K562 (cell line): Measurements from ENCODE around the gene XPR1. TPM values are rescaled to one million over a fixed set of nuclear protein-coding genes. Genes with fewer than 3 reads are reported as not detected.

ENCODE experiments used
- ARHGAP35 ChIP-seq: fragments of 450-650 bp; IDR thresholded peaks from 2 replicates; pipeline ENCODE4 v1.6.1; 2018; ENCODE audit not compliant: partially characterized antibody
- ASH1L ChIP-seq: fragments of 450-650 bp; IDR thresholded peaks from 2 replicates; pipeline ENCODE4 v1.6.1; 2018; ENCODE audit warnings: borderline replicate concordance, mild to moderate bottlenecking, low read depth; ENCODE audit not compliant: partially characterized antibody
- BACH1 ChIP-seq: fragments of 200-800 bp; sonication (Bioruptor generic); IDR thresholded peaks from 2 replicates; pipeline ENCODE4 v1.6.1; 2016; ENCODE audit warnings: missing genetic modification characterization, missing compliant biosample characterization
- CBFA2T2 ChIP-seq: fragments of 450-650 bp; conservative IDR thresholded peaks from 2 replicates; pipeline ENCODE4 v1.6.1; 2017; ENCODE audit warnings: mild to moderate bottlenecking
- ELF1 ChIP-seq: fragments of 200-800 bp; sonication (Bioruptor generic); IDR thresholded peaks from 2 replicates; pipeline ENCODE4 v1.6.1; 2016; ENCODE audit warnings: missing genetic modification characterization, missing compliant biosample characterization
- FOXK1 ChIP-seq: sonication (generic); formaldehyde crosslinking; IDR thresholded peaks from 2 replicates; pipeline ENCODE4 v1.8.0; 2022; ENCODE audit warnings: missing genetic modification reagents, mild to moderate bottlenecking, borderline replicate concordance
- HMBOX1 ChIP-seq: sonication (generic); IDR thresholded peaks from 2 replicates; pipeline ENCODE4 v1.6.1; 2016
- NONO ChIP-seq, 2 experiments: fragments of 200-400 bp in 1 of 2; fragments of 450-650 bp in 1 of 2; formaldehyde crosslinking in 1 of 2; IDR thresholded peaks; 2 replicates each; pipeline ENCODE4 v1.6.1; 2017; ENCODE audit warnings: low read depth in 2 of 2, mild to moderate bottlenecking in 2 of 2, moderate library complexity in 2 of 2, low read length in 1 of 2
- RBFOX2 ChIP-seq: fragments of 200-400 bp; formaldehyde crosslinking; IDR thresholded peaks from 2 replicates; pipeline ENCODE4 v1.6.1; 2017; ENCODE audit warnings: low read depth, mild to moderate bottlenecking, low read length, moderate library complexity
- SNAPC5 ChIP-seq: fragments of 250-450 bp; sonication (Bioruptor Pico); IDR thresholded peaks from 2 replicates; pipeline ENCODE4 v1.8.0; 2021; ENCODE audit warnings: moderate library complexity, mild to moderate bottlenecking, inconsistent platforms
- SRF ChIP-seq, 2 experiments: fragments of 250-450, 450-650 bp in 1 of 2; sonication (Bioruptor Pico) in 1 of 2; sonication (generic) in 1 of 2; formaldehyde crosslinking; IDR thresholded peaks; 2 replicates each; pipeline versions ENCODE4 v1.5.0 to v1.5.1; 2020 to 2022; ENCODE audit warnings: mild to moderate bottlenecking in 1 of 2, missing genetic modification reagents in 1 of 2
- ZNF165 ChIP-seq: fragments of 250-450 bp; sonication (Bioruptor Pico); IDR thresholded peaks from 2 replicates; pipeline ENCODE4 v1.4.0; 2020; ENCODE audit warnings: borderline replicate concordance
- ZNF41 ChIP-seq: fragments of 250-450 bp; sonication (Bioruptor Pico); conservative IDR thresholded peaks from 2 replicates; pipeline ENCODE4 v1.4.0; 2020; ENCODE audit warnings: mild to moderate bottlenecking
- ZNF79 ChIP-seq: fragments of 250-450 bp; sonication (Bioruptor Pico); IDR thresholded peaks from 2 replicates; pipeline ENCODE4 v1.4.0; 2020; ENCODE audit warnings: low read depth, mild to moderate bottlenecking, moderate library complexity
- polyA plus RNA-seq, 8 experiments: library from polyadenylated mRNA; depleted of rRNA in 4 of 8; stranded (reverse) in 5 of 8; unstranded in 3 of 8; fragments of >200 nt; fragmentation: Nextera tagmentation in 2 of 8; fragmentation: Illumina TruSeq in 1 of 8; extraction: Ambion mirVana in 2 of 8; extraction: Trizol in 1 of 8; gene quantifications; 2 replicates each; pipeline versions ENCODE4 v1.2.1 to v1.2.3, GENCODE V29; 2011 to 2014; ENCODE audit warnings: inconsistent platforms in 1 of 8, missing spikeins in 1 of 8
- total RNA-seq, 7 experiments: library from RNA; depleted of rRNA in 6 of 7; stranded (reverse); fragments of >200 nt in 6 of 7; fragmentation: Illumina TruSeq in 2 of 7; extraction: Trizol in 2 of 7; gene quantifications; 2 replicates each; pipeline versions ENCODE4 v1.2.1 to v1.2.3, GENCODE V29; 2011 to 2021; ENCODE audit warnings: low replicate concordance in 1 of 7
- TF ChIP-seq, protein P1 (sequence below): sonication (generic); formaldehyde crosslinking; IDR thresholded peaks from 2 replicates; pipeline ENCODE4 v1.8.1; 2023; ENCODE audit warnings: mild to moderate bottlenecking, missing genetic modification reagents
- TF ChIP-seq, protein P2 (sequence below): fragments of 250-450 bp; sonication (Bioruptor Pico); IDR thresholded peaks from 2 replicates; pipeline ENCODE4 v1.5.0; 2021
- TF ChIP-seq, protein P3 (sequence below), 2 experiments: fragments of 450-650 bp in 1 of 2; sonication (generic) in 1 of 2; formaldehyde crosslinking in 1 of 2; IDR thresholded peaks in 1 of 2; conservative IDR thresholded peaks in 1 of 2; 2 replicates each; pipeline versions ENCODE4 v1.6.1 to v1.8.1; 2016 to 2023; ENCODE audit warnings: mild to moderate bottlenecking in 2 of 2, moderate library complexity in 2 of 2, inconsistent platforms in 1 of 2, missing genetic modification reagents in 1 of 2
- TF ChIP-seq, protein P4 (sequence below): fragments of 450-650 bp; IDR thresholded peaks from 2 replicates; pipeline ENCODE4 v1.6.1; 2016; ENCODE audit warnings: mild to moderate bottlenecking

XPR1 gene
- total and polyA plus RNA-seq, 9 of the 15 experiments (the other 6 are each of a cell fraction or from before 2014, with no cell fraction given): 3.0 to 66.2 (median 38.6) TPM

DNA sequence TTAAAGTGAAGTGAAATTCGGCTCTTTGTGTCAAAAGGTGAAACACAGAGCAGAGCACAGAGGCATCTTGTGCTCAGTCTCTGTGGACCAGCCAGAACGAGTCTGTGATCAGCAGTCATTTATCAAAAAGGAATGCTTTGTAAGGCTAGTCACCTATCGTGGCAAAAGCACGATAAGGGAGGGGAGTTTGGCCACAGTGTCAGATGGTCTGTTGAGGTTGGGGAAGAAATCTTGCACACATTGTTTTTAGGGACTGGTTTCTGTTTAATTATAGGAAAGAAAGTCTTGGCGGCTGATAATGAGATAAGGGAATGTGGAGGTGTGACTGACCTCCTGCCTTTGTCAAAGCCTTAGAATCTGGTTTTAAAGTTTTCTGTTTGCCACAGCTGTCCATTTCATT lies 222.6 kb downstream of the XPR1 start (continued):
- TF ChIP-seq ZNF79: no peak
- no peak for TF ChIP-seq ZNF165 (CRISPR knock-in tag)
- TF ChIP-seq, protein P1, sequence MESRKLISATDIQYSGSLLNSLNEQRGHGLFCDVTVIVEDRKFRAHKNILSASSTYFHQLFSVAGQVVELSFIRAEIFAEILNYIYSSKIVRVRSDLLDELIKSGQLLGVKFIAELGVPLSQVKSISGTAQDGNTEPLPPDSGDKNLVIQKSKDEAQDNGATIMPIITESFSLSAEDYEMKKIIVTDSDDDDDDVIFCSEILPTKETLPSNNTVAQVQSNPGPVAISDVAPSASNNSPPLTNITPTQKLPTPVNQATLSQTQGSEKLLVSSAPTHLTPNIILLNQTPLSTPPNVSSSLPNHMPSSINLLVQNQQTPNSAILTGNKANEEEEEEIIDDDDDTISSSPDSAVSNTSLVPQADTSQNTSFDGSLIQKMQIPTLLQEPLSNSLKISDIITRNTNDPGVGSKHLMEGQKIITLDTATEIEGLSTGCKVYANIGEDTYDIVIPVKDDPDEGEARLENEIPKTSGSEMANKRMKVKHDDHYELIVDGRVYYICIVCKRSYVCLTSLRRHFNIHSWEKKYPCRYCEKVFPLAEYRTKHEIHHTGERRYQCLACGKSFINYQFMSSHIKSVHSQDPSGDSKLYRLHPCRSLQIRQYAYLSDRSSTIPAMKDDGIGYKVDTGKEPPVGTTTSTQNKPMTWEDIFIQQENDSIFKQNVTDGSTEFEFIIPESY: no peak
- TF ChIP-seq ARHGAP35: no peak
- TF ChIP-seq, protein P2, sequence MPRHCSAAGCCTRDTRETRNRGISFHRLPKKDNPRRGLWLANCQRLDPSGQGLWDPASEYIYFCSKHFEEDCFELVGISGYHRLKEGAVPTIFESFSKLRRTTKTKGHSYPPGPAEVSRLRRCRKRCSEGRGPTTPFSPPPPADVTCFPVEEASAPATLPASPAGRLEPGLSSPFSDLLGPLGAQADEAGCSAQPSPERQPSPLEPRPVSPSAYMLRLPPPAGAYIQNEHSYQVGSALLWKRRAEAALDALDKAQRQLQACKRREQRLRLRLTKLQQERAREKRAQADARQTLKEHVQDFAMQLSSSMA (CRISPR knock-in tag): no peak
- TF ChIP-seq SRF (CRISPR knock-in tag; IDR thresholded peaks at IDR 0.05): no peak
- TF ChIP-seq NONO (IDR thresholded peaks at IDR 0.05; ENCODE audit: low read depth in 2 of 2, low read length in 1 of 2): 0 out of 4 replicates have a peak, but pooled peaks of 1 of the 2 experiments have one; percentile 43
- TF ChIP-seq, protein P3, sequence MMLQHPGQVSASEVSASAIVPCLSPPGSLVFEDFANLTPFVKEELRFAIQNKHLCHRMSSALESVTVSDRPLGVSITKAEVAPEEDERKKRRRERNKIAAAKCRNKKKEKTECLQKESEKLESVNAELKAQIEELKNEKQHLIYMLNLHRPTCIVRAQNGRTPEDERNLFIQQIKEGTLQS (IDR thresholded peaks at IDR 0.05): no peak
- TF ChIP-seq, protein P3 (CRISPR knock-in tag; conservative IDR thresholded peaks at IDR 0.05): no peak
- no peak for TF ChIP-seq ELF1
- no peak for TF ChIP-seq RBFOX2
- TF ChIP-seq ASH1L: no peak
- TF ChIP-seq HMBOX1: peak; percentile 72; the same call in 1 of the 2 replicates
- TF ChIP-seq ZNF41 (CRISPR knock-in tag): no peak
- no peak for TF ChIP-seq SNAPC5 (CRISPR knock-in tag)
- no peak for TF ChIP-seq FOXK1 (CRISPR knock-in tag)
- TF ChIP-seq, protein P4, sequence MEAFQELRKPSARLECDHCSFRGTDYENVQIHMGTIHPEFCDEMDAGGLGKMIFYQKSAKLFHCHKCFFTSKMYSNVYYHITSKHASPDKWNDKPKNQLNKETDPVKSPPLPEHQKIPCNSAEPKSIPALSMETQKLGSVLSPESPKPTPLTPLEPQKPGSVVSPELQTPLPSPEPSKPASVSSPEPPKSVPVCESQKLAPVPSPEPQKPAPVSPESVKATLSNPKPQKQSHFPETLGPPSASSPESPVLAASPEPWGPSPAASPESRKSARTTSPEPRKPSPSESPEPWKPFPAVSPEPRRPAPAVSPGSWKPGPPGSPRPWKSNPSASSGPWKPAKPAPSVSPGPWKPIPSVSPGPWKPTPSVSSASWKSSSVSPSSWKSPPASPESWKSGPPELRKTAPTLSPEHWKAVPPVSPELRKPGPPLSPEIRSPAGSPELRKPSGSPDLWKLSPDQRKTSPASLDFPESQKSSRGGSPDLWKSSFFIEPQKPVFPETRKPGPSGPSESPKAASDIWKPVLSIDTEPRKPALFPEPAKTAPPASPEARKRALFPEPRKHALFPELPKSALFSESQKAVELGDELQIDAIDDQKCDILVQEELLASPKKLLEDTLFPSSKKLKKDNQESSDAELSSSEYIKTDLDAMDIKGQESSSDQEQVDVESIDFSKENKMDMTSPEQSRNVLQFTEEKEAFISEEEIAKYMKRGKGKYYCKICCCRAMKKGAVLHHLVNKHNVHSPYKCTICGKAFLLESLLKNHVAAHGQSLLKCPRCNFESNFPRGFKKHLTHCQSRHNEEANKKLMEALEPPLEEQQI: 0 out of 2 replicates have a peak, but pooled peaks have one; percentile 64
- TF ChIP-seq BACH1 (tag): no peak
- TF ChIP-seq CBFA2T2: peak; percentile 77
